Heart left ventricle (tissue), 16 donors: ENCODE measurements around the gene BICC1. TPM values are rescaled to one million over a fixed set of nuclear protein-coding genes. Genes with fewer than 3 reads are reported as not detected.

Experiments used
- ATAC-seq, 4 donors: fragments of 200-7000 bp; cut with Tn5 transposase; one replicate each; pipeline ENCODE4 v1.9.1; 2020 to 2022; ENCODE audit warnings: moderate library complexity in 4 of 4, mild to moderate bottlenecking in 3 of 4, moderate number of reproducible peaks in 1 of 4
- DNase-seq, 5 donors: peaks; one replicate each; pipeline ENCODE4 v3.0.0-alpha.2; 2020
- H3K27ac ChIP-seq, 12 donors: fragments of 200-600 bp; sonication (generic) in 4 of 12; one replicate each; pipeline versions ENCODE4 v1.5.0 to v1.8.0; 2016 to 2022; ENCODE audit warnings: mild to moderate bottlenecking in 2 of 12
- H3K27me3 ChIP-seq, 9 donors: fragments of 200-600 bp; sonication (generic) in 2 of 9; one replicate each; pipeline versions ENCODE4 v1.5.1 to v1.8.0; 2016 to 2022; ENCODE audit warnings: mild to moderate bottlenecking in 3 of 9
- H3K36me3 ChIP-seq, 9 donors: fragments of 200-600 bp; sonication (generic) in 2 of 9; one replicate each; pipeline versions ENCODE4 v1.5.0 to v1.8.0; 2018 to 2022; ENCODE audit warnings: mild to moderate bottlenecking in 2 of 9
- H3K4me1 ChIP-seq, 12 donors: fragments of 200-600 bp; sonication (generic) in 4 of 12; one replicate each; pipeline versions ENCODE4 v1.5.0 to v1.8.0; 2016 to 2022; ENCODE audit warnings: mild to moderate bottlenecking in 3 of 12
- H3K4me3 ChIP-seq, 12 donors: fragments of 200-600 bp; sonication (generic) in 4 of 12; one replicate each; pipeline versions ENCODE4 v1.5.0 to v1.8.0; 2017 to 2022; ENCODE audit warnings: mild to moderate bottlenecking in 9 of 12, moderate library complexity in 4 of 12
- H3K9me3 ChIP-seq, 12 donors: fragments of 200-600 bp; sonication (generic) in 4 of 12; one replicate each; pipeline versions ENCODE4 v1.5.0 to v1.8.0; 2016 to 2022; ENCODE audit warnings: mild to moderate bottlenecking in 1 of 12
- POLR2A ChIP-seq, 2 donors: fragments of 450-650 bp; IDR thresholded peaks; one replicate each; pipeline ENCODE4 v1.6.1; 2017; ENCODE audit warnings: antibody characterized with exemption in 2 of 2, mild to moderate bottlenecking in 2 of 2, moderate library complexity in 2 of 2
- WGBS, 4 donors: extraction: QIAGEN DNeasy Blood & Tissue Kit in 2 of 4; methylation state at CpG; one replicate each; pipeline versions ENCODE4 v1.1.5 to v1.1.7; 2013 to 2018; 5-methylcytosine and 5-hydroxymethylcytosine counted together
- intact Hi-C, 10 donors: fragments of 100-400 bp; cut with DNase I; formaldehyde crosslinking; loops; one replicate each; pipeline versions ENCODE4 v1.11.1 to v1.14.2; 2022
- polyA plus RNA-seq, 2 donors: library from polyadenylated mRNA; stranded (reverse); fragments of 200-250 nt; gene quantifications; one replicate each; pipeline ENCODE4 v1.2.3, GENCODE V29; 2013
- total RNA-seq, 9 donors: library from RNA; depleted of rRNA in 2 of 9; stranded (reverse); fragments of >200 nt in 2 of 9; fragmentation: NEBNext Ultra II Directional in 3 of 9; extraction: Animal tissue kit (Norgen Biotek cat#: 25700) in 3 of 9; gene quantifications; one replicate each; pipeline versions ENCODE4 v1.1.0 to v1.2.4, GENCODE V29; 2016 to 2023
- TF ChIP-seq, protein P1 (sequence below), 12 donors: fragments of 200-600 bp; sonication (generic) in 4 of 12; IDR thresholded peaks; one replicate each; pipeline versions ENCODE4 v1.5.0 to v1.8.0; 2018 to 2022; ENCODE audit warnings: antibody characterized with exemption in 12 of 12, mild to moderate bottlenecking in 5 of 12
- donor health status: ischemic (EF 13 %, LVEDD 7.1; RV severe dilation, severe dysfunction).
- donor health status: healthy with polysubstance abuse.
- donor health status: DM: no; HTN: yes; CAD: no.
- donor health status: DM: no; HTN: no; CAD: no.
- donor health status: ischemic (EF 25% LVEDD 6.9; RV normal size, moderate dysfunction).
- donor health status: ischemic (EF 25% LVEDD 5.7; RV mildly dilated, moderate dysfunction).
- donor health status: healthy.
- donor health status: DM: yes; HTN: yes; CAD: no.
- donor health status: ischemic (EF 35%, LVEDD 5.7; RV mildly dilated, moderate dysfunction).
- donor health status: nonischemic (EF 11% LVEDD 7.7; RV severe dilation, severe dysfunction).
- donor health status: DM: yes; HTN: yes; CAD: no.
- donor health status: PGD.
- donor health status: ischemic (EF 29% LVEDD 5.4; RV normal size, mild dysfunction).
- donor health status: nonischemic (EF 23%, LVEDD 6.1; RV moderate dilation, normal function).

BICC1 gene
- total and polyA plus RNA-seq, 11 donors, result 1.6 to 18.7 (median 4.8) TPM

DNA sequence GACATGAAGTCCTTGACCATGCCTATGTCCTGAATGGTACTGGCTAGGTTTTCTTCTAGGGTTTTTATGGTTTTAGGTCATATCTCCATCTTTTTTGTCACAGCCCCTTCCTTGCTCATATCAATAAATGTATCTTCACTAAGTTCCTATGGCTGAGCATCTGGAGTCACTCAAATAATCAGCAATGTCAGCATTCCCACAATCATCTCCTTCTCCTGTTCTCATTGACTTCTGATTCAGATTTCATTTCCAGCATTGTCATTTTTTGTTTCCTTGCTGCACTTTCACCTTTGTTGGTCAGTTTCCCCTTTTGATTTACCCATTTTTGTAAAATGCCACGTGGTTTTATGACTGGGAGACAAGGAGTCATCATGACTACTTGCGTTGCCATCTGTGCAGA, 181.2 kb downstream of the BICC1 start:
- no peaks in the 10 kb centered on the region for H3K27me3 ChIP-seq
- no peak for TF ChIP-seq POLR2A (IDR thresholded peaks at IDR 0.05)
- TF ChIP-seq, protein P1, sequence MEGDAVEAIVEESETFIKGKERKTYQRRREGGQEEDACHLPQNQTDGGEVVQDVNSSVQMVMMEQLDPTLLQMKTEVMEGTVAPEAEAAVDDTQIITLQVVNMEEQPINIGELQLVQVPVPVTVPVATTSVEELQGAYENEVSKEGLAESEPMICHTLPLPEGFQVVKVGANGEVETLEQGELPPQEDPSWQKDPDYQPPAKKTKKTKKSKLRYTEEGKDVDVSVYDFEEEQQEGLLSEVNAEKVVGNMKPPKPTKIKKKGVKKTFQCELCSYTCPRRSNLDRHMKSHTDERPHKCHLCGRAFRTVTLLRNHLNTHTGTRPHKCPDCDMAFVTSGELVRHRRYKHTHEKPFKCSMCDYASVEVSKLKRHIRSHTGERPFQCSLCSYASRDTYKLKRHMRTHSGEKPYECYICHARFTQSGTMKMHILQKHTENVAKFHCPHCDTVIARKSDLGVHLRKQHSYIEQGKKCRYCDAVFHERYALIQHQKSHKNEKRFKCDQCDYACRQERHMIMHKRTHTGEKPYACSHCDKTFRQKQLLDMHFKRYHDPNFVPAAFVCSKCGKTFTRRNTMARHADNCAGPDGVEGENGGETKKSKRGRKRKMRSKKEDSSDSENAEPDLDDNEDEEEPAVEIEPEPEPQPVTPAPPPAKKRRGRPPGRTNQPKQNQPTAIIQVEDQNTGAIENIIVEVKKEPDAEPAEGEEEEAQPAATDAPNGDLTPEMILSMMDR (IDR thresholded peaks at IDR 0.05), result no peak
- no peaks in the 10 kb centered on the region for H3K36me3 ChIP-seq
- H3K9me3 ChIP-seq, result peaks cover 0 to 30% (median 1%) of the 10 kb centered on the region in 12 donors
- H3K27ac ChIP-seq, result no peak overlapping the region
- DNase-seq, result no peak
- 64 to 85% (median 78%) methylated on average over 2 of the region's 2 CpGs for WGBS, 4 donors
- no peaks in the 10 kb centered on the region for H3K4me1 ChIP-seq
- no peak overlapping the region for H3K4me3 ChIP-seq
- intact Hi-C loops, result no loop called here
- ATAC-seq, result no peak

DNA sequence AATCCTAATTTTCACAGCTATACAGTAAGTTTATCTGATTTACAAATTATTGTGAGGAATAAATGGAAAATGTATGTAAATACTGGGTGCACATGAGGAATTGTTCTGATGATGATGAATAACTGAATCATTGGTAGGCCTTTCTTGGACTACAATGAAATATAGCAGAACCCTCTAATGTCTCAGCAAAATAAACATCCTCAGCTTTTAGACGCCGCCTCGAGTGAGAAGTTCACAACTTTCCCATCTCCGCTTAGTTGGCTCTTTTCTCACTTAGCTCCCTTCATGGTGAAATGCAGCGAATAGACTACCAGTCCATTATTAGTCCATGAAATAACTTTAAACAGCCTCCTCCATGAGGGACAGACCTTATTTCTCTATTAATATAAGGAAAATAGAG, 182.3 kb downstream of the BICC1 start:
- TF ChIP-seq, protein P1 (IDR thresholded peaks at IDR 0.05), result no peak
- TF ChIP-seq POLR2A (IDR thresholded peaks at IDR 0.05), result no peak
- Histone ChIP-seq H3K4me1 (peaks cover 0 to under 1% (median 0%) of the 10 kb centered on the region in 12 donors), H3K27ac (no peak overlapping the region), H3K9me3 (peaks cover 0 to 30% (median 1%) of the 10 kb centered on the region in 12 donors), H3K4me3 (no peak overlapping the region), H3K27me3 (no peaks in the 10 kb centered on the region), H3K36me3 (no peaks in the 10 kb centered on the region)
- 59 to 73% (median 69%) methylated on average over 5 of the region's 5 CpGs for WGBS, 4 donors
- ATAC-seq (no peak), DNase-seq (no peak)
- intact Hi-C loops, result no loop called here

DNA sequence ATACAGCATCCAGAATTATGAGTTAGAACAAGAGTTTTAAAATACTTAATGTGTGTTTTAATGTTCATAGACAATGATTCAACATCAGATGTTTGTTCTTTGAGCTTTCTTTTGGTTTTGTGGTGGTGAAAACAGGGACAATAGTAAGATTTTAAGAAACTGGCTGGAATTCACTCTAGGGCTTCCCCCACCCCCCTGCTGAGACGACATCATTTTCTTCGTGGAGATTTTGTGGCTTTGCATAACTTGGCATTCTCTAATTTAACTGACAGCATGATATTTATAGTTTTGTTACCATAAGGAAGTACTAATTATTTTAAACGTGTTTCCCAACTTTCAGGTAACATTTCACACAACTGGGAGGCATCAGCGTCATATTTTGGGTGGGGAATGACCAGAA, 184.1 kb downstream of the BICC1 start:
- H3K27me3 ChIP-seq, result no peaks in the 10 kb centered on the region
- 55 to 68% (median 59%) methylated on average over 4 of the region's 4 CpGs for WGBS, 4 donors
- no peak overlapping the region for H3K27ac ChIP-seq
- H3K36me3 ChIP-seq, result no peaks in the 10 kb centered on the region
- H3K9me3 ChIP-seq, result peaks cover 0 to 27% (median under 1%) of the 10 kb centered on the region in 12 donors
- TF ChIP-seq, protein P1 (IDR thresholded peaks at IDR 0.05), result no peak
- TF ChIP-seq POLR2A (IDR thresholded peaks at IDR 0.05), result no peak
- DNase-seq (no peak), ATAC-seq (no peak)
- H3K4me3 ChIP-seq, result no peak overlapping the region
- H3K4me1 ChIP-seq, result peaks cover 0 to 14% (median 0%) of the 10 kb centered on the region in 12 donors
- intact Hi-C loops, result no loop called here

DNA sequence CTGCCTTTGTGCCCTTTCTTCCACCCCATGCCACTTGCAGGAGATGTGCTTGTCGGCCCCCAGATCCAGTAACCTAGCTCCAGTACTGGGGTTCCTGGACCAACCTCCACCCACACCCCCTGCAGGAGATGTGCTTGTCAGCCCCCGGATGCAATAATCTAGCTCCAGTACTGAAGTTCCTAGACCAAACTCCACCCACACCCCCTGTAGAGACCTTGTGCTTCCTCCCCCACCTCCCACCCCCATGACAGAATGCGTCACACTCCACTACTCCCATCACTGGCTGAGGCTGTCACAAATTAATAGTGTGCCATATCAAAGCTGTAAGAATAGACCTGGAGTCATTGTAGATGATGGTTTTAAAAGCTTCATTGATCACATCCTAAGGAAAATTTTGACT, 185.0 kb downstream of the BICC1 start:
- no peak for ATAC-seq
- WGBS, 4 donors, result 79 to 90% (median 82%) methylated on average over 3 of the region's 3 CpGs
- intact Hi-C loops, result no loop called here
- H3K27me3 ChIP-seq, result no peaks in the 10 kb centered on the region
- no peak for TF ChIP-seq POLR2A (IDR thresholded peaks at IDR 0.05)
- TF ChIP-seq, protein P1 (IDR thresholded peaks at IDR 0.05), result no peak
- DNase-seq, result no peak
- H3K4me1 ChIP-seq, result peaks cover 0 to 19% (median 0%) of the 10 kb centered on the region in 12 donors
- peaks cover 0 to 18% (median 0%) of the 10 kb centered on the region in 12 donors for H3K9me3 ChIP-seq
- H3K27ac ChIP-seq, result no peak overlapping the region
- H3K4me3 ChIP-seq, result no peak overlapping the region
- no peaks in the 10 kb centered on the region for H3K36me3 ChIP-seq
